Loucy (cell line): Measurements from ENCODE around the gene SLC1A5.

Source experiments
- H2AFZ ChIP-seq: fragments of 200-600 bp; sonication (generic); 2 replicates; pipeline ENCODE4 v1.6.0; 2016; ENCODE audit warnings: antibody characterized with exemption, mild to moderate bottlenecking, low read length, moderate library complexity
- H3F3A ChIP-seq: fragments of 200-600 bp; 2 replicates; pipeline ENCODE4 v1.6.0; 2016; ENCODE audit warnings: antibody characterized with exemption, low read depth, mild to moderate bottlenecking
- H3K27me3 ChIP-seq: fragments of 200-600 bp; sonication (generic); 2 replicates; pipeline ENCODE4 v1.6.1; 2014; ENCODE audit warnings: low read length, mild to moderate bottlenecking; ENCODE audit not compliant: insufficient read depth, poor library complexity, severe bottlenecking
- H3K36me3 ChIP-seq: fragments of 200-600 bp; sonication (generic); 2 replicates; pipeline ENCODE4 v1.6.1; 2016; ENCODE audit warnings: low read length; ENCODE audit not compliant: insufficient read depth
- H3K4me1 ChIP-seq: fragments of 200-600 bp; sonication (generic); 2 replicates; pipeline ENCODE4 v1.5.1; 2014; ENCODE audit warnings: low read length, mild to moderate bottlenecking; ENCODE audit not compliant: insufficient read depth, poor library complexity, severe bottlenecking
- H3K4me2 ChIP-seq: fragments of 200-600 bp; sonication (generic); 2 replicates; pipeline ENCODE4 v1.6.0; 2014; ENCODE audit warnings: antibody characterized with exemption, low read length, low read depth, mild to moderate bottlenecking; ENCODE audit not compliant: poor library complexity, severe bottlenecking
- H3K4me3 ChIP-seq: fragments of 200-600 bp; sonication (generic); 2 replicates; pipeline ENCODE4 v1.5.1; 2014; ENCODE audit warnings: low read length, mild to moderate bottlenecking, mixed read lengths; ENCODE audit not compliant: poor library complexity, severe bottlenecking
- H3K79me2 ChIP-seq: fragments of 200-600 bp; sonication (generic); 2 replicates; pipeline ENCODE4 v1.6.1; 2014; ENCODE audit warnings: low read length; ENCODE audit not compliant: insufficient read depth
- H3K9ac ChIP-seq: fragments of 200-600 bp; sonication (generic); 2 replicates; pipeline ENCODE4 v1.6.0; 2014; ENCODE audit warnings: mild to moderate bottlenecking, low read depth, low read length, moderate library complexity; ENCODE audit not compliant: poor library complexity, severe bottlenecking
- H3K9me2 ChIP-seq: fragments of 200-600 bp; sonication (generic); replicated peaks from 2 replicates; pipeline ENCODE4 v1.6.1; 2016; ENCODE audit warnings: low read depth, low read length, mixed read lengths
- H3K9me3 ChIP-seq: fragments of 200-600 bp; sonication (generic); 2 replicates; pipeline ENCODE4 v1.6.1; 2014; ENCODE audit warnings: mild to moderate bottlenecking, antibody characterized with exemption, low read length, low read depth; ENCODE audit not compliant: insufficient read depth
- H4K20me1 ChIP-seq: fragments of 200-600 bp; sonication (generic); 2 replicates; pipeline ENCODE4 v1.6.0; 2014; ENCODE audit warnings: antibody characterized with exemption, low read length, mild to moderate bottlenecking; ENCODE audit not compliant: insufficient read depth, poor library complexity, severe bottlenecking
- CTCF ChIP-seq: fragments of 200-600 bp; sonication (generic); conservative IDR thresholded peaks from 2 replicates; pipeline ENCODE4 v1.5.1; 2014; ENCODE audit warnings: mild to moderate bottlenecking, antibody characterized with exemption, low read length
- EZH2phosphoT487 ChIP-seq: fragments of 200-600 bp; IDR thresholded peaks from 2 replicates; pipeline ENCODE4 v1.6.1; 2018; ENCODE audit warnings: antibody characterized with exemption, mild to moderate bottlenecking, moderate library complexity, borderline replicate concordance

The SLC1A5 gene

GRCh38 chr19:46759206-46759605, 29.2 kb downstream of the SLC1A5 start:
- Histone ChIP-seq H3K4me1 (no peaks in the 10 kb centered on the region), H4K20me1 (no peaks in the 10 kb centered on the region), H3K9me3 (no peaks in the 10 kb centered on the region), H3K9ac (no peak overlapping the region), H3K4me2 (no peak overlapping the region), H3K27me3 (no peaks in the 10 kb centered on the region), H3K4me3 (no peak overlapping the region), H3K9me2 (no peaks in the 10 kb centered on the region), H3F3A (no peaks in the 10 kb centered on the region), H2AFZ (no peak overlapping the region), H3K36me3 (no peaks in the 10 kb centered on the region), H3K79me2 (no peaks in the 10 kb centered on the region)
- TF ChIP-seq CTCF (no peak), EZH2phosphoT487 (no peak)

- Histone ChIP-seq H3K27me3 (no peaks in the 10 kb centered on the region), H3K4me3 (no peak overlapping the region)
Observed at GRCh38 chr19:46756544-46756888, 31.9 kb downstream of the SLC1A5 start.

GRCh38 chr19:46755853-46756543, 32.4 kb downstream of the SLC1A5 start:
- no peaks in the 10 kb centered on the region for H3K9me3 ChIP-seq
- H2AFZ ChIP-seq, result no peak overlapping the region
- no peaks in the 10 kb centered on the region for H3F3A ChIP-seq
- no peak overlapping the region for H3K4me2 ChIP-seq
- no peaks in the 10 kb centered on the region for H3K9me2 ChIP-seq
- no peak overlapping the region for H3K9ac ChIP-seq
- H3K36me3 ChIP-seq, result no peaks in the 10 kb centered on the region
- H4K20me1 ChIP-seq, result no peaks in the 10 kb centered on the region
- no peak overlapping the region for H3K4me3 ChIP-seq
- H3K79me2 ChIP-seq, result no peaks in the 10 kb centered on the region
- TF ChIP-seq EZH2phosphoT487 (no peak), CTCF (no peak)
- no peaks in the 10 kb centered on the region for H3K4me1 ChIP-seq
- H3K27me3 ChIP-seq, result no peaks in the 10 kb centered on the region

More at GRCh38 chr19:46756544-46756888, 31.9 kb downstream of the SLC1A5 start:
- no peaks in the 10 kb centered on the region for H4K20me1 ChIP-seq
- H3K4me2 ChIP-seq, result no peak overlapping the region
- H3K79me2 ChIP-seq, result no peaks in the 10 kb centered on the region
- H3K9me3 ChIP-seq, result no peaks in the 10 kb centered on the region
- no peak overlapping the region for H2AFZ ChIP-seq
- H3K9ac ChIP-seq, result no peak overlapping the region
- no peaks in the 10 kb centered on the region for H3K36me3 ChIP-seq
- H3F3A ChIP-seq, result no peaks in the 10 kb centered on the region
- TF ChIP-seq CTCF (no peak), EZH2phosphoT487 (no peak)
- H3K4me1 ChIP-seq, result no peaks in the 10 kb centered on the region
- H3K9me2 ChIP-seq, result no peaks in the 10 kb centered on the region
